LNCaP clone FGC (cell line): ENCODE results near the gene PCNA.

Source experiments
- DNase-seq: peaks from one replicate; pipeline ENCODE4 v3.0.0-alpha.2; 2011; ENCODE audit warnings: low read depth
- H3K4me3 ChIP-seq: 2 replicates; pipeline ENCODE4 v1.5.1; 2011; ENCODE audit warnings: mild to moderate bottlenecking, low read depth, low read length, control low read depth
- TF ChIP-seq, protein P1 (sequence below): IDR thresholded peaks from 2 replicates; pipeline ENCODE4 v1.5.1; 2012; ENCODE audit warnings: mild to moderate bottlenecking; ENCODE audit not compliant: control insufficient read depth, insufficient read depth; ENCODE audit errors: extremely low read depth

PCNA gene

DNA sequence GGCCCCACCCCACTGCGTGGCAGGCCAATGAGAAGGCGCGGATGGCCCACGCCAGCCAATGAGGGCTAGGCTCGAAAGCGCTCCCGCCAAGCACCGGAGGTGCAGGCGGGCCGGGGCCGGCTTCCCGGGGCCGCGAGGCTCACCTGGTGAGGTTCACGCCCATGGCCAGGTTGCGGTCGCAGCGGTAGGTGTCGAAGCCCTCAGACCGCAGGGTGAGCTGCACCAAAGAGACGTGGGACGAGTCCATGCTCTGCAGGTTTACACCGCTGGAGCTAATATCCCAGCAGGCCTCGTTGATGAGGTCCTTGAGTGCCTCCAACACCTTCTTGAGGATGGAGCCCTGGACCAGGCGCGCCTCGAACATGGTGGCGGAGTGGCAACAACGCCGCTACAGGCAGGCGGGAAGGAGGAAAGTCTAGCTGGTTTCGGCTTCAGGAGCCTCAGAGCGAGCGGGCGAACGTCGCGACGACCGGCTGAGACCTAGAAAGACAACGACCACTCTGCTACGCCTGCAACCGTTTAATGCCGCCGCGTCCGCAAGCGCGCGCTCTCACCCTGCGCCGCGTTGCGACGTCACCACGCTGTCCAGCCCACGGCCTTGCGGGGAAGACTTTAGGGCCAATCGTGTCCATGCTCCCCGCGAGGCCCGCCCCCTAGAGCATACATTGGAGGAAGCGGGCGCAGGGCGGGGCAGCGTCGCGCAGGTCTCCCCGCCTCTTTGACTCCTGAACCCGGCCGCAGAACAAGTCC is at the start of gene PCNA:
Gene PCNA (minus strand): TSS at position 524 of the 750 bp plus-strand sequence. CDS start 160 bp downstream, at position 364.
- TF ChIP-seq, protein P1, sequence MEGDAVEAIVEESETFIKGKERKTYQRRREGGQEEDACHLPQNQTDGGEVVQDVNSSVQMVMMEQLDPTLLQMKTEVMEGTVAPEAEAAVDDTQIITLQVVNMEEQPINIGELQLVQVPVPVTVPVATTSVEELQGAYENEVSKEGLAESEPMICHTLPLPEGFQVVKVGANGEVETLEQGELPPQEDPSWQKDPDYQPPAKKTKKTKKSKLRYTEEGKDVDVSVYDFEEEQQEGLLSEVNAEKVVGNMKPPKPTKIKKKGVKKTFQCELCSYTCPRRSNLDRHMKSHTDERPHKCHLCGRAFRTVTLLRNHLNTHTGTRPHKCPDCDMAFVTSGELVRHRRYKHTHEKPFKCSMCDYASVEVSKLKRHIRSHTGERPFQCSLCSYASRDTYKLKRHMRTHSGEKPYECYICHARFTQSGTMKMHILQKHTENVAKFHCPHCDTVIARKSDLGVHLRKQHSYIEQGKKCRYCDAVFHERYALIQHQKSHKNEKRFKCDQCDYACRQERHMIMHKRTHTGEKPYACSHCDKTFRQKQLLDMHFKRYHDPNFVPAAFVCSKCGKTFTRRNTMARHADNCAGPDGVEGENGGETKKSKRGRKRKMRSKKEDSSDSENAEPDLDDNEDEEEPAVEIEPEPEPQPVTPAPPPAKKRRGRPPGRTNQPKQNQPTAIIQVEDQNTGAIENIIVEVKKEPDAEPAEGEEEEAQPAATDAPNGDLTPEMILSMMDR, result no peak
- peak; percentile 89 for DNase-seq
- H3K4me3 ChIP-seq, result peak within 1 kb of the TSS; percentile 98

DNA sequence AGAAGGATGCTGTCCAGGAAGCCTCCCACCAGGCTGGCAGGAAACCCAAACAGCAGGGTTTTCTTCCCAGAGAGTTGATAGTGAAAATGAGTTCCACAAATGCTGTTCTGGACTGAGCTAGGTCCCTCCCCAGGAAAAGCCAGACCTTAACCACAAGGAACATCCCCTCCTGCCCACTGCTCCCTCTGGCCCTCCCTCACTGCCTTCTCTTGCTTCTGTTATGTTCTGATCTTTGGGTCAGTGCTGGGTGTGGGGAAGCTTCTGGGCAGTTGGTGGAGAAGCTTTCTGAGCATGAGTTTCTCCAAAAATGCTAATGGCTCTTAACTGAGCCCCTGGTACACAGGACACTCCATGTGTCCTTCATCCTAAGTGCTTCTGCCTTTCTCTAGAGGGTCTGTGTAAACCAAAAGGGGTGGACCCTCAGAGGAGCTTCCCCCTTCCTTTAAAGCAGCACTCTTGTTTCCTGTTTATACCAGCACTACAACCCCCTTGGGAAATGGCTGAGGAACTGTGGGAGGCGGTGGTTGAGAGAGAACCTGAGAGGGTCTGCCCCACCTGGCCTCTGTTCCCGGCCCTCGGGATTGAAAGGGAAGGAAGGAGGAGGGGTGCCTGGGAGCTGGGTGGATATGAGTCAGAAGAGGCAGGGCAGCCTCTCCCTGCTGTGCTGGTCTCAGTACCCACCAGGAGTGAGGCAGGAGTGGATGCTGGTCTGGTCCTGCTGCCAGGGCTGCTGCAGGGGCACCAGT is 49.1 kb upstream of the PCNA start:
- TF ChIP-seq, protein P1, result no peak
- H3K4me3 ChIP-seq, result no peak overlapping the region
- DNase-seq, result no peak

DNA sequence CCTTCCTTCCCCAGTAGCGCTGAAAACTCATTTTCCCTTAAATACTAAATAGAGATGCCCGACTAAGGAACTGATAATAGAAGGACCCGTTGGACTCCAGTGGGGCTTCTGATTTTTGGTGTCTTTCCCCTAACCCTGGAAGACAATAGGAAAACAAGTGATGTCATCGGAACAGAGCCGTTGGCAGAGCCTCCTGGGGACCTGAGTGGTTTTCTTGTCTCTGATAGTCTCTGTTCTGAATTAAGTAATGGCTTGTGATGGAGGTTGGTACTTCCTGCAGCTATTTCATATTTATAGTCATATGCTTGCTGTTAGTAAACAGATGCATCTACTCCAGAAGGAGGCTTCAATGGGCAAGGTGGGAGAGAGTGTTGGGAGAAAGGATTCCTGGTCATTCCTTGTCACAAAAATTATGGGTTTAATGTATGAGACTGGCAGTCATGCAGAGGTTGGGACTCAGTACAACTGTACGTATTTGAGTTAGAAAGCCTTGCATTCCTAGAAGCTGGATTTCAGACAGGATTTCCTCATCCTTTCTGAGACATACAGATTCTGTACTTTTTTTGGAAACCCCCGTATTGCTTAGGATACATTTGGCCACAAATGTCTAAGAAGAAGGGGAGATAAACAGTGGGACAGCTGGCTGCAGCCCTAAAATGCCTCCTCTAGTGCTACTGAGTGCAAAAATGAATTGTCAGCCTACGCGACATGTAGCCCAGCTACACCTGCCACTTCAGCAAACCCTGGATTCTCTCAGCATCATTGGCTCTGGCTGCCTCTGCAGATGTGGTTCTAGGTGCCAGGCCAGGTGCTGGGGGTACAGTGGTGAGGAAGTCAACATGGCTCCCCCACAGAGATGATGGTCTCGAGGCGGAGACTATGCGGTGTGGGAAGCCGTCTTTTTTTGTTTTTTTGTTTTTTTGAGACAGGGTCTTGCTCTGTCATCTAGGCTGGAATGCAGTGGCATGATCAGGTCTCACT is 45.2 kb upstream of the PCNA start:
- DNase-seq, result no peak
- no peak overlapping the region for H3K4me3 ChIP-seq
- TF ChIP-seq, protein P1, result no peak

DNA sequence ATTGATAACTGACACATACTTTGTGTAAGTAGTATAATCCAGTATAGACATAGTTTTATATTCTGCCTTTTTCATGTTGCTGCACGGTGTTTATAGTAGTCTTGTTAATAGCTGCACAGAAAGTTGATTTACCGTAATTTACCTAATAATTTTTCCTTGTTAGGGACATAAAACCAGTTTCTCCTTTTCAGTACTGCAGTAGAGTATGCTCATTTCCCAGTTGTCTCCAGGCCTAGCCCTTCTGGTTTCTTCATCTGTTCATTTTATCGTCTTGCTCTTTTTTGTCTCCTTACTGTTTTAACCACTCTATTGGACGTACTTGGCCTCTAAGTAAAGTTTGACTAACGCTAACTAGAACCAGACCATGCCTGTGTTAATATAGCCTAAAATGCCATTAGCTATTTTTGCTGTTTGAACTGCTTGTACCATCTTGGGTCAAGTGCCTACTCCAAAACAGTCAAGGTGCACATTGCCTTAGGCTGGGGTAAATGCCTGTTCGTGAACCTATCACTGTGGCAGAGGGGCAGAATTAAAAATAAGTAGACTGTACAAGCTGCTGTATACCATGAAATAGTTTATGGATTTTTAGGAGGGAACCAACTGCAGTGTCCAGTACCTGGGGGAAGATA is 41.9 kb upstream of the PCNA start:
- no peak overlapping the region for H3K4me3 ChIP-seq
- TF ChIP-seq, protein P1, result no peak
- DNase-seq, result no peak

DNA sequence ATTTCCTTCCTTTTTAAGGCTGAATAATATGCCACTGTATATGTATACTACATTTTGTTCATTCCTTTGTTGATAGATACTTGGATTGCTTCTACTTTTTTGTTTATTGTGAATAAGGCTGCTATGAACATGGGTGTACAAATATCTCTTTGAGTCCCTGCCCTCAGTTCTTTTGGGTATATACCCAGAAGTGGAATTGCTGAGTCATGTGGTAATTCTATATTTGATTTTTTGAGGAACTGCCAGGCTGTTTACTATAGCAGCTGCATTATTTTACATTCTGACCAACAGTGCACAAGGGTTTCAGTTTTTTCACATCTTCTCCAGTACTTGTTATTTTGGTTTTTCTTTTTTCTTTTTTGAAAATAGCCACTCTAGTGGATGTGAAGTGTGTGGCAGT is 41.1 kb upstream of the PCNA start:
- TF ChIP-seq, protein P1, result no peak
- no peak for DNase-seq

DNA sequence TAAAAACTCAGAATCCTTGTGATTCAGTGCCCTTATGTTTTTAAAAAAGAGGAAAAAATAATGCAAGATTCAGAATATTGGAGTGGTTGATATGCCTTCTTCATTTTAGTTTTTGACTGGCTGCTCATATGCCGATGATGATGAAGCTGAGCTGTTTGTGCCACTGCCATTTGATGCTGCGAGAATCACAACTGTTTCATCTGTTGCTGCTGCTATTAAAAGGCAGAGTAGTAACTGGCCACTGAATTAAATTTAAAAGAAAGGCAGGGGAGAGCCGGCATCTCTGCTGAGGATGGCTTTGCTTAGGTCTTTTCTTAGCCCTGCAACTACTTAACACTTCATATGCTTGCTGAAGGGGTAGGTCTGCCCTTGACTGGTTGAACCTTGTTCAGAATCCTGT is 40.2 kb upstream of the PCNA start:
- H3K4me3 ChIP-seq, result no peak overlapping the region
- DNase-seq, result no peak
- TF ChIP-seq, protein P1, result no peak

More for the DNA sequence above, 41.1 kb upstream of the PCNA start:
- no peak overlapping the region for H3K4me3 ChIP-seq
